ENCODE results near the gene AKT1S1. TPM values are rescaled to one million over a fixed set of nuclear protein-coding genes. Genes with fewer than 3 reads are reported as not detected.

Gene AKT1S1
- total RNA-seq, 1 donor from 2014 or later, result 59.7 TPM

- no peak overlapping the region for H3K27ac Mint-ChIP-seq (ENCODE audit: unreplicated experiment)
- no peaks in the 10 kb centered on the region for H3K27me3 Mint-ChIP-seq (ENCODE audit: unreplicated experiment)
Measured at GRCh38 chr19:49906879-49907564, 29.9 kb upstream of the AKT1S1 start.

GRCh38 chr19:49904136-49904535 lies 27.0 kb upstream of the AKT1S1 start:
- Mint-ChIP-seq H3K27ac (ENCODE audit: unreplicated experiment) (no peak overlapping the region), H3K9me3 (ENCODE audit: unreplicated experiment) (no peaks in the 10 kb centered on the region)
- DNase-seq (ENCODE audit: extremely low spot score, unreplicated experiment), result no peak

More at GRCh38 chr19:49906879-49907564, 29.9 kb upstream of the AKT1S1 start:
- H3K4me1 Mint-ChIP-seq (ENCODE audit: unreplicated experiment), result no peaks in the 10 kb centered on the region
- TF ChIP-seq, protein P1, sequence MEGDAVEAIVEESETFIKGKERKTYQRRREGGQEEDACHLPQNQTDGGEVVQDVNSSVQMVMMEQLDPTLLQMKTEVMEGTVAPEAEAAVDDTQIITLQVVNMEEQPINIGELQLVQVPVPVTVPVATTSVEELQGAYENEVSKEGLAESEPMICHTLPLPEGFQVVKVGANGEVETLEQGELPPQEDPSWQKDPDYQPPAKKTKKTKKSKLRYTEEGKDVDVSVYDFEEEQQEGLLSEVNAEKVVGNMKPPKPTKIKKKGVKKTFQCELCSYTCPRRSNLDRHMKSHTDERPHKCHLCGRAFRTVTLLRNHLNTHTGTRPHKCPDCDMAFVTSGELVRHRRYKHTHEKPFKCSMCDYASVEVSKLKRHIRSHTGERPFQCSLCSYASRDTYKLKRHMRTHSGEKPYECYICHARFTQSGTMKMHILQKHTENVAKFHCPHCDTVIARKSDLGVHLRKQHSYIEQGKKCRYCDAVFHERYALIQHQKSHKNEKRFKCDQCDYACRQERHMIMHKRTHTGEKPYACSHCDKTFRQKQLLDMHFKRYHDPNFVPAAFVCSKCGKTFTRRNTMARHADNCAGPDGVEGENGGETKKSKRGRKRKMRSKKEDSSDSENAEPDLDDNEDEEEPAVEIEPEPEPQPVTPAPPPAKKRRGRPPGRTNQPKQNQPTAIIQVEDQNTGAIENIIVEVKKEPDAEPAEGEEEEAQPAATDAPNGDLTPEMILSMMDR (IDR thresholded peaks at IDR 0.05), result no peak
- no peak for DNase-seq (ENCODE audit: extremely low spot score, unreplicated experiment)
- H3K9me3 Mint-ChIP-seq (ENCODE audit: unreplicated experiment), result no peaks in the 10 kb centered on the region
- H3K36me3 Mint-ChIP-seq (ENCODE audit: unreplicated experiment), result peaks cover 9% of the 10 kb centered on the region
- H3K4me3 Mint-ChIP-seq (ENCODE audit: unreplicated experiment), result no peak overlapping the region

GRCh38 chr19:49896863-49897621 lies 19.9 kb upstream of the AKT1S1 start, which contains the start of gene IL4I1:
Gene IL4I1, minus strand, starts transcription at chr19:49896887. Its CDS starts 727 bp downstream, at chr19:49896160.
- Mint-ChIP-seq H3K27ac (ENCODE audit: unreplicated experiment) (no peak within 1 kb of the TSS), H3K36me3 (ENCODE audit: unreplicated experiment) (no peaks in the 10 kb centered on the region), H3K9me3 (ENCODE audit: unreplicated experiment) (no peaks in the 10 kb centered on the region), H3K4me1 (ENCODE audit: unreplicated experiment) (peaks cover 8% of the 10 kb centered on the region), H3K4me3 (ENCODE audit: unreplicated experiment) (no peak within 1 kb of the TSS), H3K27me3 (ENCODE audit: unreplicated experiment) (peaks cover 4% of the 10 kb centered on the region)
- TF ChIP-seq, protein P1 (IDR thresholded peaks at IDR 0.05), result no peak
- no peak for DNase-seq (ENCODE audit: extremely low spot score, unreplicated experiment)

More at GRCh38 chr19:49904136-49904535, 27.0 kb upstream of the AKT1S1 start:
- TF ChIP-seq, protein P1 (IDR thresholded peaks at IDR 0.05), result no peak
- no peak overlapping the region for H3K4me3 Mint-ChIP-seq (ENCODE audit: unreplicated experiment)
- H3K4me1 Mint-ChIP-seq (ENCODE audit: unreplicated experiment), result no peaks in the 10 kb centered on the region
- H3K27me3 Mint-ChIP-seq (ENCODE audit: unreplicated experiment), result no peaks in the 10 kb centered on the region
- H3K36me3 Mint-ChIP-seq (ENCODE audit: unreplicated experiment), result peaks cover 9% of the 10 kb centered on the region

DNA sequence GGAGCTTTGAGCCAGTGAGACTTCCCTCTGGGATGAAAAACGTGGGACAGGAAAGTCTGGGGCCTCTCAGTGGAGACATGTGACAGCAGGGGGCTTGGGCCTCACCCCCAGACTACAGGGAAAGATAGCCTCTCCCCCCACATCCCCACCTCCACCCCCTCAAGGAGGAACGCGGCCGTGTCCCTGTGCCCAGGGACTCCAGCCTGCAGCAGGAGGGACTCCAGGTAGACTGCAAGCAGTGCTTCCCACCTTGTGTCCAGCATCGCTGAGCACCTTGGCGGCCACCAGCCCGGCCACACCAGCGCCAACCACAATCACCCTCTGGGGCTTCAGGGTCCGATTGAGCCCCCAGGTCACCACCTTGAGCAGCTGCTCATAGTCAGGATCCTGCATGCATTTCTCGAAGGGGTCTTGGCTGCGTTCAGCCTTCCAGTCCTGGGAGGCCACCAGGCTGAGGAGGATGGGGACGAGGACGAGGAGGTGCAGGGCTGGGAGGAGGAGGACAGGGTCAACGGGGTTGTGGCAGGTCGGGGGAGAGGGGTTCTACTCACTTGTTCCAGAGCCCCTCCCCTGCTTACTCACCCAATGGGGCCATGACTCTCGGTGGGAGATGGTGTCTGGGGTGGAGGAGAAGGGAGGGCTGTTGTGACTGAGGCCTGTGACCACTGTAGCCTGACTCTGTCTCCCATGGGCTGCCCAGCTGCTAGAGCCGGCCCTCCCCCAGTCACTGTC lies 18.6 kb upstream of the AKT1S1 start:
- peaks cover 6% of the 10 kb centered on the region for H3K27me3 Mint-ChIP-seq (ENCODE audit: unreplicated experiment)
- no peaks in the 10 kb centered on the region for H3K9me3 Mint-ChIP-seq (ENCODE audit: unreplicated experiment)
- no peaks in the 10 kb centered on the region for H3K36me3 Mint-ChIP-seq (ENCODE audit: unreplicated experiment)
- TF ChIP-seq, protein P1 (IDR thresholded peaks at IDR 0.05), result no peak
- H3K27ac Mint-ChIP-seq (ENCODE audit: unreplicated experiment), result no peak overlapping the region
- H3K4me3 Mint-ChIP-seq (ENCODE audit: unreplicated experiment), result no peak overlapping the region
- no peak for DNase-seq (ENCODE audit: extremely low spot score, unreplicated experiment)
- peaks cover 10% of the 10 kb centered on the region for H3K4me1 Mint-ChIP-seq (ENCODE audit: unreplicated experiment)
